ENCODE results near the gene FHOD1. TPM values are rescaled to one million over a fixed set of nuclear protein-coding genes. Genes with fewer than 3 reads are reported as not detected.

The FHOD1 gene
- polyA plus RNA-seq, 1 of the 3 experiments (the other 2 are of a cell fraction): 70.9 TPM

GRCh38 chr16:67287960-67288359, 40.7 kb upstream of the FHOD1 start:
- CTCF ChIA-PET: interaction anchor here (1.1 to 1.7 kb wide), 3 partner anchors 40 to 233 kb away, joined by 3 to 5 read pairs (median 4); partner anchors contain the start of gene ZDHHC1
- H4K20me1 ChIP-seq (ENCODE audit: insufficient read depth): no peaks in the 10 kb centered on the region
- no peaks in the 10 kb centered on the region for H3K79me2 ChIP-seq (ENCODE audit: insufficient read depth)
- H2AFZ ChIP-seq (ENCODE audit: low read depth): no peak overlapping the region
- H3K27ac ChIP-seq (ENCODE audit: low read depth in 2 of 2, low read length in 1 of 2): no peak overlapping the region
- H3K4me2 ChIP-seq: no peak overlapping the region
- TF ChIP-seq FOXM1 (IDR thresholded peaks at IDR 0.05; ENCODE audit: low read depth) (no peak), EZH2phosphoT487 (IDR thresholded peaks at IDR 0.05; ENCODE audit: borderline replicate concordance, low read depth) (no peak), FOXJ3 (CRISPR knock-in tag; IDR thresholded peaks at IDR 0.05) (no peak), ZBTB33 (IDR thresholded peaks at IDR 0.05; ENCODE audit: borderline replicate concordance, low read depth) (no peak), GATA2 (CRISPR knock-in tag; IDR thresholded peaks at IDR 0.05) (no peak), MXI1 (IDR thresholded peaks at IDR 0.05; ENCODE audit: low read depth, low read length) (no peak), ELF1 (IDR thresholded peaks at IDR 0.05) (no peak), CTCF (IDR thresholded peaks at IDR 0.05) (no peak), FOSL2 (IDR thresholded peaks at IDR 0.05; ENCODE audit: borderline replicate concordance, low read depth) (no peak), USF2 (IDR thresholded peaks at IDR 0.05; ENCODE audit: borderline replicate concordance, low read depth, low read length) (no peak), RCOR1 (IDR thresholded peaks at IDR 0.05; ENCODE audit: low read length) (no peak), JUND (IDR thresholded peaks at IDR 0.05) (no peak), NRF1 (IDR thresholded peaks at IDR 0.05; ENCODE audit: low read depth, low read length) (no peak), TCF12 (IDR thresholded peaks at IDR 0.05) (no peak), POLR2AphosphoS5 (IDR thresholded peaks at IDR 0.05; ENCODE audit: low read depth, low read length) (no peak)
- TF ChIP-seq, protein P1, sequence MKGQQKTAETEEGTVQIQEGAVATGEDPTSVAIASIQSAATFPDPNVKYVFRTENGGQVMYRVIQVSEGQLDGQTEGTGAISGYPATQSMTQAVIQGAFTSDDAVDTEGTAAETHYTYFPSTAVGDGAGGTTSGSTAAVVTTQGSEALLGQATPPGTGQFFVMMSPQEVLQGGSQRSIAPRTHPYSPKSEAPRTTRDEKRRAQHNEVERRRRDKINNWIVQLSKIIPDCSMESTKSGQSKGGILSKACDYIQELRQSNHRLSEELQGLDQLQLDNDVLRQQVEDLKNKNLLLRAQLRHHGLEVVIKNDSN (IDR thresholded peaks at IDR 0.05; ENCODE audit: borderline replicate concordance, low read depth): no peak
- no peaks in the 10 kb centered on the region for H3K27me3 ChIP-seq (ENCODE audit: insufficient read depth)
- H3K9me2 ChIP-seq: no peaks in the 10 kb centered on the region
- DNase-seq: no peak
- no peak overlapping the region for H3K4me3 ChIP-seq (ENCODE audit: low read depth in 2 of 2, low read length in 1 of 2)
- H3K4me1 ChIP-seq (ENCODE audit: control insufficient read depth in 1 of 2, insufficient read depth in 2 of 2, low read depth in 1 of 2, low read length in 1 of 2): peaks cover 0 to 21% of the 10 kb centered on the region in 2 experiments; a peak in 1 of 4 replicates
- WGBS (ENCODE audit: low lambda C conversion rate): 94% methylated on average over 2 of the region's 14 CpGs
- POLR2A ChIA-PET: no interaction called here
- H3K9me3 ChIP-seq: no peaks in the 10 kb centered on the region
- H3K9ac ChIP-seq: no peak overlapping the region
- peaks cover 3 to 26% of the 10 kb centered on the region in 2 experiments for H3K36me3 ChIP-seq (replicated peaks in 1 of 2; ENCODE audit: control insufficient read depth in 1 of 2, insufficient read depth in 2 of 2, low read length in 1 of 2)
- peaks cover 7% of the 10 kb centered on the region for H3F3A ChIP-seq (replicated peaks; ENCODE audit: insufficient read depth)
